ENCODE results near the gene CPT1B.

- no peak for TF ChIP-seq POLR2A (IDR thresholded peaks at IDR 0.05; ENCODE audit: low read depth, low read length)
- TF ChIP-seq EZH2 (IDR thresholded peaks at IDR 0.05; ENCODE audit: borderline replicate concordance, low read depth, low read length, severe bottlenecking): no peak
- TF ChIP-seq CTCF (IDR thresholded peaks at IDR 0.05; ENCODE audit: extremely low read depth in 1 of 2, insufficient read depth in 1 of 2, low read depth in 1 of 2, low read length in 2 of 2): no peak
- no peak for TF ChIP-seq POLR2AphosphoS5 (IDR thresholded peaks at IDR 0.05; ENCODE audit: insufficient read depth, low read depth, low read length)
- no peak for TF ChIP-seq MAX (IDR thresholded peaks at IDR 0.05; ENCODE audit: insufficient read depth, insufficient read length)
- TF ChIP-seq JUN (IDR thresholded peaks at IDR 0.05; ENCODE audit: borderline replicate concordance, insufficient read depth, insufficient read length, low read depth): no peak
Measured at GRCh38 chr22:50586416-50586815, 8.2 kb upstream of the CPT1B start.

All from endothelial cell of umbilical vein (primary cell).